Brain microvascular endothelial cell (primary cell): ENCODE results near the gene SLC7A10.

ENCODE experiments used
- DNase-seq: peaks from one replicate; pipeline ENCODE4 v3.0.0-alpha.2; 2020
- H3K27ac ChIP-seq: fragments of 250-450 bp; sonication (Bioruptor Pico); 2 replicates; pipeline ENCODE4 v1.5.1; 2020; ENCODE audit warnings: mild to moderate bottlenecking, moderate library complexity
- H3K27me3 ChIP-seq: fragments of 250-450 bp; sonication (Bioruptor Pico); replicated peaks from 2 replicates; pipeline ENCODE4 v1.5.1; 2020; ENCODE audit warnings: mild to moderate bottlenecking
- H3K36me3 ChIP-seq: fragments of 250-450 bp; sonication (Bioruptor Pico); replicated peaks from 2 replicates; pipeline ENCODE4 v1.5.1; 2020; ENCODE audit warnings: mild to moderate bottlenecking
- H3K4me3 ChIP-seq: 2 replicates; pipeline ENCODE4 v1.5.1; 2011; ENCODE audit warnings: low read depth, mild to moderate bottlenecking, control low read depth, low read length, moderate library complexity
- in situ Hi-C: cut with HindIII; loops from 2 replicates; pipeline ENCODE4 v1.10.0; 2017; ENCODE audit warnings: low sequenced_read_pairs, low pct_ligation_motif_present
- TF ChIP-seq, protein P1 (sequence below): IDR thresholded peaks from 2 replicates; pipeline ENCODE4 v1.5.1; 2011; ENCODE audit warnings: low read depth, mild to moderate bottlenecking, moderate library complexity, low read length, control low read depth, inconsistent platforms; ENCODE audit errors: missing control alignments

Gene SLC7A10

DNA sequence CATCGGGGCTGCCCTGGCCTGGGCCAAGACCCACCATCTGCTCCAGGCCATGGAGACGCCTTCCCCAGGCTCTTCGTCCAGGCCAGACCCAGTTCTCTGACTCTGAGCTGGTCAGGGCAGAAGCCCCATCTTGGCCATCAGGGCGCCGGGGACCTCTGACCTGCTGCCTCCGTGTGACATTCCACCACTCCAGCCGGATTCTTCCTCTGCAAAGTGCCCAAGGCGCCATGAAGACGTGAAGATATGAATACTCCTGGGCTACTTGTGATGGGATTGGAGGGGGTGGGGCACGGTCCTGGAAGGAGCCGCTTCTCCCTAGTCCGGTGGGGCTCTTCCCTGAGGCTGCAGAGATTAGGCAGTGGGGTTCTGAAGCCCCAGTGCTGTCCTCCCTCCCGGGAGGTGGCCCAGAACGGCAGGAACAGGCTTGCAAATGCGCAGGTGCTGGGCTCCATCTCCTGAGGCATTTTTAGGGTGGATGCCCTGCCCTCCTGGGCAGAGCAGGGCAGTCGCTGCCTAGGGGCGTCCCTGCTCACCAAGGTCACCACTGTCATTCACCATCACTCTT lies 26.0 kb upstream of the SLC7A10 start:
- Histone ChIP-seq H3K27ac (no peak overlapping the region), H3K36me3 (no peaks in the 10 kb centered on the region), H3K4me3 (no peak overlapping the region), H3K27me3 (no peaks in the 10 kb centered on the region)
- DNase-seq: no peak
- TF ChIP-seq, protein P1, sequence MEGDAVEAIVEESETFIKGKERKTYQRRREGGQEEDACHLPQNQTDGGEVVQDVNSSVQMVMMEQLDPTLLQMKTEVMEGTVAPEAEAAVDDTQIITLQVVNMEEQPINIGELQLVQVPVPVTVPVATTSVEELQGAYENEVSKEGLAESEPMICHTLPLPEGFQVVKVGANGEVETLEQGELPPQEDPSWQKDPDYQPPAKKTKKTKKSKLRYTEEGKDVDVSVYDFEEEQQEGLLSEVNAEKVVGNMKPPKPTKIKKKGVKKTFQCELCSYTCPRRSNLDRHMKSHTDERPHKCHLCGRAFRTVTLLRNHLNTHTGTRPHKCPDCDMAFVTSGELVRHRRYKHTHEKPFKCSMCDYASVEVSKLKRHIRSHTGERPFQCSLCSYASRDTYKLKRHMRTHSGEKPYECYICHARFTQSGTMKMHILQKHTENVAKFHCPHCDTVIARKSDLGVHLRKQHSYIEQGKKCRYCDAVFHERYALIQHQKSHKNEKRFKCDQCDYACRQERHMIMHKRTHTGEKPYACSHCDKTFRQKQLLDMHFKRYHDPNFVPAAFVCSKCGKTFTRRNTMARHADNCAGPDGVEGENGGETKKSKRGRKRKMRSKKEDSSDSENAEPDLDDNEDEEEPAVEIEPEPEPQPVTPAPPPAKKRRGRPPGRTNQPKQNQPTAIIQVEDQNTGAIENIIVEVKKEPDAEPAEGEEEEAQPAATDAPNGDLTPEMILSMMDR: no peak
- in situ Hi-C loops: no loop called here

DNA sequence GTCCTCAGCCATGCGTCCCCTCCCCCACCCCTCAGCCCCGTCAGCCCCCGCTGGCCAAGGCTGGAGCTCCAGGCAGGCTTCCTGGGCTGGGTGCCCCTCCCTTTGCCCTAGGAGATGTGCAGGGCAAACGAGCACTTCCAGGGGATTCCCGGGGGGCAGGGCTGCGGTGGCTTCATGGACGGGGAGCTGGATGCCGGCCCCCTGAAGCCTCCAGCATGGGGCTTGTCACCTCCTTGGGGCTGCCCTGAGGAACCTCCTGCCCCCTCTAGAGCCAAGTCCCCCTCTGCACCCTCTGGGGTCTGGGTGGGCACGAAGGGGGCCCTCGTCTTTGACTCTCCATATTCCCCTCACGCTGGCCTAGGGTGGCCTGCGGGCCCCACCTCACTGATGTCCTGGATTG lies 25.4 kb upstream of the SLC7A10 start:
- no peaks in the 10 kb centered on the region for H3K27me3 ChIP-seq
- no peaks in the 10 kb centered on the region for H3K36me3 ChIP-seq
- in situ Hi-C loops: no loop called here
- TF ChIP-seq, protein P1: no peak
- DNase-seq: no peak
- no peak overlapping the region for H3K4me3 ChIP-seq
- H3K27ac ChIP-seq: no peak overlapping the region

DNA sequence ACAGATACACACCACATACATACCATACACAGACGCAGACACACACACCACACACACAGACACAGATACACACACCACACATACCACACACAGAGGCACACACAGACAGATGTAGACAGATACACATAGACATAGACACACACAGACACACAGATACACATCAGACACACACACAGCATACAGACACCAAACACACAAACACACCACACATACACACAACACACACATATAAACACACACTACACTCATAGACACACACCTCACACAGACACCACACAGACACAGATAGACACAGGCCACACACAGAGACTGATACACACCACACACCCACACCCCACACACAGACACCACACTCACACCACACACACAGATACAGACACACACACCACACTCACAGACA lies 24.9 kb upstream of the SLC7A10 start:
- Histone ChIP-seq H3K27me3 (no peaks in the 10 kb centered on the region), H3K27ac (no peak overlapping the region), H3K36me3 (no peaks in the 10 kb centered on the region), H3K4me3 (no peak overlapping the region)
- DNase-seq: no peak
- TF ChIP-seq, protein P1: no peak
- in situ Hi-C loops: no loop called here

DNA sequence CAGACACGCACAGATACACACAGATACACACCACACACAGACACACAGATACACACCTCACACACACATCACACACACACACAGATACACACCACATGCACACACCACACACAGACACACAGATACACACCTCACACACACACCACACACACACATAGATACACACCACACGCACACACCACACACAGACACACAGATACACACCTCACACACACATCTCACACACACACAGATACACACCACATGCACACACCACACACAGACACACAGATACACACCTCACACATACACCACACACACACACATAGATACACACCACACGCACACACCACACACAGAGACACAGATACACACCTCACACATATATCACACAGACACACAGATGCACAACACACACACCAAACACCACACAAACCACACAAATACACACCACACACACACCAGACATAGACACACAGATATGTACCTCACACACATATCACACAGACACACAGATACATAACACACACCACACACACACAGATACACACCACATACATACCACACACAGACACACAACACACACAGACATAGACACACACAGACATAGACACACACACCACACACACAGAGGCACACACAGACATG lies 24.2 kb upstream of the SLC7A10 start:
- no peak overlapping the region for H3K4me3 ChIP-seq
- H3K27ac ChIP-seq: no peak overlapping the region
- H3K36me3 ChIP-seq: no peaks in the 10 kb centered on the region
- H3K27me3 ChIP-seq: no peaks in the 10 kb centered on the region
- in situ Hi-C loops: no loop called here
- TF ChIP-seq, protein P1: no peak
- DNase-seq: no peak

DNA sequence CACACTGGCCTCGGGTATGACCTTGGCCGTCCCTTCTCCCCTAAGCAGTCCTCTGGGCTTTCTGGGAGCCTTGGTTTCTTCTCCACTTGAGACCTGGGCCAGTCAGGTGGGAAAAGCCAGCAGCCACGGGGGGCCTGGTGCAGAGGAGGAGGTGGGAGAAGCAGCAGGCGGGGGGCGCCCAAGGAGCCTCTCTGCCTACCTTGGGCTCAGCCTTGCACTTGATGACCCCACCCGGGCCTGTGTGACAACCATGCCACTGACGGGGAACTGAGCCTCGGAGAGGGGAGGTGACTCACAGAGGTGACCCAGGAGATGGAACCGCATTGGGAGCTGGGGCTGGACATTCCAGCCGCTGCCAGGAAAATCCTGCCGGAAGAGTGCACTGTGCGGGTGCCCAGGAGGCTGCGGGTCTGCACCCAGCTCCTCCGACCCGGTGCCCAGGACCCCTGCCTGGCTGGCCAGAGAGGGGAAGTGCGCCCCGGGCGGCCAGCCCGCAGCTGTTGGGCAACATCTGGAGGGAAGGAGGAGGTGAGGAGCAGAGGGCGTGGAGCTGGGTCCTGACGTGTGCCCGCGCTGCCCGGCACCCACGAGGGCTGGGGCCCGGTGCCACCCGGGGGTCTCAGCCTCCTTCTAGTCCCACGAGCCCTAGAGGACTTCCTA lies 23.4 kb upstream of the SLC7A10 start:
- no peak for DNase-seq
- H3K27me3 ChIP-seq: no peaks in the 10 kb centered on the region
- H3K4me3 ChIP-seq: no peak overlapping the region
- H3K36me3 ChIP-seq: no peaks in the 10 kb centered on the region
- H3K27ac ChIP-seq: no peak overlapping the region
- TF ChIP-seq, protein P1: no peak
- in situ Hi-C loops: no loop called here
